A549 (cell line): ENCODE measurements around the gene PET117. TPM values are rescaled to one million over a fixed set of nuclear protein-coding genes. Genes with fewer than 3 reads are reported as not detected.
A peak's percentile ranks its signal among the peaks of the same experiment; 100 is the strongest.

ENCODE experiments used
- ATAC-seq, 2 experiments: fragments of 200-7000 bp in 1 of 2; fragments of >200 bp in 1 of 2; cut with Nextera tagmentation in 1 of 2; cut with Tn5 transposase in 1 of 2; 3 replicates each; pipeline versions ENCODE4 v1.8.0 to v1.9.1; 2018 to 2020; ENCODE audit warnings: mild to moderate bottlenecking in 1 of 2, moderate library complexity in 1 of 2
- CTCF ChIA-PET: fragments of 300-600 bp; sonication (Branson Sonifier 250); formaldehyde crosslinking; extraction: SDS; loops from one replicate; lab custom pipeline; 2021; ENCODE audit warnings: antibody characterized with exemption, inconsistent platforms; lab: Yijun Ruan, JAX
- POLR2A ChIA-PET: fragments of 350-600 bp; formaldehyde crosslinking; extraction: SDS; loops from one replicate; lab custom pipeline; 2021; ENCODE audit warnings: antibody characterized with exemption, inconsistent platforms; lab: Yijun Ruan, JAX
- DNase-seq, 2 experiments: peaks; one replicate each; pipeline versions ENCODE4 v3.0.0 to v3.0.0-alpha.2; 2011 to 2016; ENCODE audit warnings: low read depth in 1 of 2, low spot score in 1 of 2
- FAIRE-seq: peaks from 2 replicates; lab custom pipeline; 2011; peaks lifted over from hg19 to GRCh38; lab: Jason Lieb, UNC
- H3K27ac ChIP-seq, 2 experiments: fragments of >200 bp; sonication (Bioruptor Twin); formaldehyde crosslinking; 3 replicates each; pipeline ENCODE4 v1.5.1; 2016 to 2017
- H3K4me1 ChIP-seq: fragments of >200 bp; sonication (Bioruptor Twin); formaldehyde crosslinking; 3 replicates; pipeline ENCODE4 v1.6.1; 2016
- H3K4me2 ChIP-seq: fragments of >200 bp; sonication (Bioruptor Twin); formaldehyde crosslinking; 3 replicates; pipeline ENCODE4 v1.6.1; 2016
- H3K4me3 ChIP-seq: fragments of >200 bp; sonication (Bioruptor Twin); formaldehyde crosslinking; 3 replicates; pipeline ENCODE4 v1.5.1; 2016
- H3K9me3 ChIP-seq: fragments of >200 bp; sonication (Bioruptor Twin); formaldehyde crosslinking; 3 replicates; pipeline ENCODE4 v1.6.1; 2016
- CBX2 ChIP-seq: fragments of 200-600 bp; sonication (generic); IDR thresholded peaks from 2 replicates; pipeline ENCODE4 v1.6.1; 2016; ENCODE audit warnings: low read depth, mild to moderate bottlenecking, borderline replicate concordance
- CBX8 ChIP-seq: fragments of 200-600 bp; sonication (generic); IDR thresholded peaks from 2 replicates; pipeline ENCODE4 v1.6.1; 2016
- EHF ChIP-seq: fragments of 250-450 bp; sonication (Bioruptor Pico); IDR thresholded peaks from 2 replicates; pipeline ENCODE4 v1.5.0; 2020; ENCODE audit warnings: mild to moderate bottlenecking
- EP300 ChIP-seq, 2 experiments: fragments of >200 bp; sonication (Bioruptor Twin); formaldehyde crosslinking; IDR thresholded peaks; 2 replicates in 1 of 2; 3 replicates in 1 of 2; pipeline ENCODE4 v1.6.1; 2016 to 2017
- ESRRA ChIP-seq: fragments of 150-350 bp; IDR thresholded peaks from 2 replicates; pipeline ENCODE4 v1.6.1; 2014; ENCODE audit warnings: mild to moderate bottlenecking, low read length, borderline replicate concordance
- GATA3 ChIP-seq: IDR thresholded peaks from 2 replicates; pipeline ENCODE4 v1.6.1; 2012; ENCODE audit warnings: borderline replicate concordance
- HEYL ChIP-seq: fragments of 250-450 bp; sonication (Bioruptor Pico); IDR thresholded peaks from 2 replicates; pipeline ENCODE4 v1.8.0; 2021; ENCODE audit warnings: mild to moderate bottlenecking, moderate library complexity
- HOXA7 ChIP-seq: fragments of 250-450 bp; sonication (Bioruptor Pico); IDR thresholded peaks from 2 replicates; pipeline ENCODE4 v1.5.0; 2020; ENCODE audit warnings: mild to moderate bottlenecking, moderate library complexity
- KDM1A ChIP-seq: fragments of 200-600 bp; sonication (generic); IDR thresholded peaks from 2 replicates; pipeline ENCODE4 v1.6.1; 2016; ENCODE audit warnings: low read depth, mild to moderate bottlenecking
- KDM5A ChIP-seq: fragments of 200-600 bp; sonication (generic); IDR thresholded peaks from 2 replicates; pipeline ENCODE4 v1.6.1; 2016; ENCODE audit warnings: antibody characterized with exemption, mild to moderate bottlenecking
- MAFK ChIP-seq: fragments of 450-650 bp; IDR thresholded peaks from 2 replicates; pipeline ENCODE4 v1.6.1; 2014; ENCODE audit not compliant: partially characterized antibody
- MYC ChIP-seq: IDR thresholded peaks from 2 replicates; pipeline ENCODE4 v1.6.1; 2012; ENCODE audit warnings: mild to moderate bottlenecking, inconsistent platforms, low read length, improper control_type of control experiment, borderline replicate concordance
- POLR2A ChIP-seq: IDR thresholded peaks from 2 replicates; pipeline ENCODE4 v1.6.1; 2012; ENCODE audit warnings: mild to moderate bottlenecking, low read length
- RCOR1 ChIP-seq: fragments of 150-350 bp; IDR thresholded peaks from 2 replicates; pipeline ENCODE4 v1.6.1; 2014; ENCODE audit warnings: antibody characterized with exemption, low read length, low read depth
- RFX5 ChIP-seq: fragments of 450-650 bp; IDR thresholded peaks from 2 replicates; pipeline ENCODE4 v1.7.1; 2014; ENCODE audit warnings: antibody characterized with exemption, mild to moderate bottlenecking, moderate library complexity
- RNF2 ChIP-seq: fragments of 200-600 bp; sonication (generic); IDR thresholded peaks from 2 replicates; pipeline ENCODE4 v1.6.1; 2016; ENCODE audit warnings: low read depth, mild to moderate bottlenecking, antibody characterized with exemption, moderate library complexity, borderline replicate concordance
- SMC3 ChIP-seq: fragments of >200 bp; sonication (Bioruptor Twin); formaldehyde crosslinking; IDR thresholded peaks from 3 replicates; pipeline ENCODE4 v1.6.1; 2018; ENCODE audit warnings: inconsistent platforms
- SREBF2 ChIP-seq: fragments of 450-650 bp; IDR thresholded peaks from 2 replicates; pipeline ENCODE4 v1.6.1; 2014; ENCODE audit warnings: mild to moderate bottlenecking, moderate library complexity
- TFCP2L1 ChIP-seq: fragments of 250-450 bp; sonication (Bioruptor Pico); IDR thresholded peaks from 2 replicates; pipeline ENCODE4 v1.5.0; 2021; ENCODE audit warnings: mild to moderate bottlenecking
- ZC3H11A ChIP-seq: fragments of 450-650 bp; IDR thresholded peaks from 2 replicates; pipeline ENCODE4 v1.6.1; 2014; ENCODE audit warnings: antibody characterized with exemption, mild to moderate bottlenecking
- WGBS: methylation state at CpG from one replicate; pipeline ENCODE4 v1.1.6; 2017; ENCODE audit errors: missing lambda C conversion rate; 5-methylcytosine and 5-hydroxymethylcytosine counted together
- polyA plus RNA-seq, 4 experiments: library from polyadenylated mRNA; depleted of rRNA in 3 of 4; stranded (reverse); fragments of >200 nt; fragmentation: RNase III in 1 of 4; extraction: RNeasy Plus Mini Kit Qiagen cat#74134 plus additional on column Dnase treatment in 1 of 4; gene quantifications; 2 replicates in 3 of 4; 3 replicates in 1 of 4; pipeline ENCODE4 v1.2.3, GENCODE V29; 2011 to 2017
- TF ChIP-seq, protein P1 (sequence below): fragments of >200 bp; sonication (Bioruptor Twin); formaldehyde crosslinking; IDR thresholded peaks from 3 replicates; pipeline ENCODE4 v1.6.1; 2016
- TF ChIP-seq, protein P2 (sequence below): fragments of 200-600 bp; sonication (generic); IDR thresholded peaks from 2 replicates; pipeline ENCODE4 v1.6.1; 2016; ENCODE audit warnings: antibody characterized with exemption, mild to moderate bottlenecking, moderate library complexity
- TF ChIP-seq, protein P3 (sequence below): fragments of >200 bp; sonication (Bioruptor Twin); formaldehyde crosslinking; IDR thresholded peaks from 2 replicates; pipeline ENCODE4 v1.6.1; 2016
- TF ChIP-seq, protein P4 (sequence below): IDR thresholded peaks from 2 replicates; pipeline ENCODE4 v1.6.1; 2012

PET117 gene
- polyA plus RNA-seq, 2 of the 4 experiments (the other 2 are of a cell fraction): 25.0 to 32.3 TPM

DNA sequence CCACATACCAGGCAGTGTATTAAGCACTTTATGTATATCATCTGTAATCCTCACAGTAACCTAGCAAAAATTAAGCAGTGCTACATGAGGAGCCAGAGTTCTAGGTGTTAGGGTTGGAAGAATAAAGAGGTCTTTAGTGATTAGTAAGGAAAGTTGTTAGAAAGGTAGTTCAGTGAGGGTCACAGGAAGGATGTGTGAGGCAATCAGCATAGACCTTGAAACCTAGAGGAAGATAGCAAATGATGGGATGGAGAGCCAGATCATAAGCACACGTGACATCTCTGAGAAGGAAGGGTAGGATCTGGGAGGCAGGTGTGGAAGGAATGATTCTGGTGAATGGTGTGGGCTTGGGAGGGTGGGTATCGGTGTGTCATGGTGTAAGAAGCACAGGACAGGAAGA is 2.2 kb downstream of the PET117 start (continued):
- TF ChIP-seq, protein P1, sequence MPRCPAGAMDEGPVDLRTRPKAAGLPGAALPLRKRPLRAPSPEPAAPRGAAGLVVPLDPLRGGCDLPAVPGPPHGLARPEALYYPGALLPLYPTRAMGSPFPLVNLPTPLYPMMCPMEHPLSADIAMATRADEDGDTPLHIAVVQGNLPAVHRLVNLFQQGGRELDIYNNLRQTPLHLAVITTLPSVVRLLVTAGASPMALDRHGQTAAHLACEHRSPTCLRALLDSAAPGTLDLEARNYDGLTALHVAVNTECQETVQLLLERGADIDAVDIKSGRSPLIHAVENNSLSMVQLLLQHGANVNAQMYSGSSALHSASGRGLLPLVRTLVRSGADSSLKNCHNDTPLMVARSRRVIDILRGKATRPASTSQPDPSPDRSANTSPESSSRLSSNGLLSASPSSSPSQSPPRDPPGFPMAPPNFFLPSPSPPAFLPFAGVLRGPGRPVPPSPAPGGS: no peak
- TF ChIP-seq, protein P2, sequence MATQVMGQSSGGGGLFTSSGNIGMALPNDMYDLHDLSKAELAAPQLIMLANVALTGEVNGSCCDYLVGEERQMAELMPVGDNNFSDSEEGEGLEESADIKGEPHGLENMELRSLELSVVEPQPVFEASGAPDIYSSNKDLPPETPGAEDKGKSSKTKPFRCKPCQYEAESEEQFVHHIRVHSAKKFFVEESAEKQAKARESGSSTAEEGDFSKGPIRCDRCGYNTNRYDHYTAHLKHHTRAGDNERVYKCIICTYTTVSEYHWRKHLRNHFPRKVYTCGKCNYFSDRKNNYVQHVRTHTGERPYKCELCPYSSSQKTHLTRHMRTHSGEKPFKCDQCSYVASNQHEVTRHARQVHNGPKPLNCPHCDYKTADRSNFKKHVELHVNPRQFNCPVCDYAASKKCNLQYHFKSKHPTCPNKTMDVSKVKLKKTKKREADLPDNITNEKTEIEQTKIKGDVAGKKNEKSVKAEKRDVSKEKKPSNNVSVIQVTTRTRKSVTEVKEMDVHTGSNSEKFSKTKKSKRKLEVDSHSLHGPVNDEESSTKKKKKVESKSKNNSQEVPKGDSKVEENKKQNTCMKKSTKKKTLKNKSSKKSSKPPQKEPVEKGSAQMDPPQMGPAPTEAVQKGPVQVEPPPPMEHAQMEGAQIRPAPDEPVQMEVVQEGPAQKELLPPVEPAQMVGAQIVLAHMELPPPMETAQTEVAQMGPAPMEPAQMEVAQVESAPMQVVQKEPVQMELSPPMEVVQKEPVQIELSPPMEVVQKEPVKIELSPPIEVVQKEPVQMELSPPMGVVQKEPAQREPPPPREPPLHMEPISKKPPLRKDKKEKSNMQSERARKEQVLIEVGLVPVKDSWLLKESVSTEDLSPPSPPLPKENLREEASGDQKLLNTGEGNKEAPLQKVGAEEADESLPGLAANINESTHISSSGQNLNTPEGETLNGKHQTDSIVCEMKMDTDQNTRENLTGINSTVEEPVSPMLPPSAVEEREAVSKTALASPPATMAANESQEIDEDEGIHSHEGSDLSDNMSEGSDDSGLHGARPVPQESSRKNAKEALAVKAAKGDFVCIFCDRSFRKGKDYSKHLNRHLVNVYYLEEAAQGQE: no peak
- TF ChIP-seq RCOR1 (no peak), MYC (no peak), CBX2 (no peak)

DNA sequence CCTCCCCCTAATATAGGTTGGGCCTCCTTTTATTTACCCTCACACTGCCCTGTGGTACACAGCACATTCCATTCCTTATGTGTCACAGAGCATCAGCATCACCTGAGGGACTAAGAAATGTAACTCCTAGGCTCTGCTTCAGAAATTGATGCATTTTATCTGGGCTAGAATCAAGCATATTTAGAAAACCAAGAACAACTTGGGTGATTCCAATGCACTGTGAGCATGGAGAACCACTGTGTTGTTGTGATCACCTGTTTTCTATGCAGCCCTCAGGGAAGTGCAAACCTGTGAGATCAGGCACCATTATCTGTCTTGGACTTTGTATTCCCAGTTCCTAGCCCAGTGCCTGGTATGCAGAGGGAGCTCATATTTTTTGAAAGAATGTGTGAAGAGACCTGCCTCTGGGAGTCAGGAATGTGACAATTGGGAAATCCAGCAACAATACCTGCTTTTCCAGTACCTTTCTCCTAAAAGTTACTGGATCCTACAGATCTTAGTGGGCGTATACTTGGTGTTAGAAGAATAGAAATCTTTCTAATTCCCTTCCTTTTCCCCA is 7.0 kb downstream of the PET117 start:
- ChIA-PET POLR2A (no interaction called here), CTCF (interaction anchor here (0.6 to 1.8 kb wide), 4 partner anchors 23 to 132 kb away, joined by 3 to 5 read pairs (median 4); no protein-coding TSS in a partner anchor)
- Histone ChIP-seq H3K4me3 (no peak overlapping the region), H3K27ac (no peak overlapping the region), H3K9me3 (no peaks in the 10 kb centered on the region), H3K4me2 (no peak overlapping the region), H3K4me1 (peaks cover 12% of the 10 kb centered on the region; the same call in 2 of the 3 replicates)
- no peak for FAIRE-seq
- DNase-seq: no peak
- 91% methylated on average over 1 of the region's 1 CpG for WGBS
- TF ChIP-seq GATA3: no peak
- no peak for TF ChIP-seq KDM5A
- no peak for TF ChIP-seq RFX5
- TF ChIP-seq EHF: no peak
- no peak for TF ChIP-seq CBX8
- TF ChIP-seq ESRRA: no peak
- no peak for TF ChIP-seq POLR2A
- TF ChIP-seq, protein P2: no peak
- TF ChIP-seq, protein P3, sequence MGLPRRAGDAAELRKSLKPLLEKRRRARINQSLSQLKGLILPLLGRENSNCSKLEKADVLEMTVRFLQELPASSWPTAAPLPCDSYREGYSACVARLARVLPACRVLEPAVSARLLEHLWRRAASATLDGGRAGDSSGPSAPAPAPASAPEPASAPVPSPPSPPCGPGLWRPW: no peak
- no peak for TF ChIP-seq SMC3
- no peak for TF ChIP-seq KDM1A
- no peak for TF ChIP-seq ZC3H11A
- no peak for TF ChIP-seq SREBF2
- TF ChIP-seq, protein P4, sequence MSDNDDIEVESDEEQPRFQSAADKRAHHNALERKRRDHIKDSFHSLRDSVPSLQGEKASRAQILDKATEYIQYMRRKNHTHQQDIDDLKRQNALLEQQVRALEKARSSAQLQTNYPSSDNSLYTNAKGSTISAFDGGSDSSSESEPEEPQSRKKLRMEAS: no peak
- no peak for TF ChIP-seq RNF2
- TF ChIP-seq EP300 (IDR thresholded peaks at IDR 0.05): no peak
- TF ChIP-seq TFCP2L1 (CRISPR knock-in tag): no peak
- TF ChIP-seq HOXA7 (CRISPR knock-in tag): no peak
- no peak for TF ChIP-seq MAFK
- TF ChIP-seq HEYL (CRISPR knock-in tag): no peak
- ATAC-seq: peak in 1 of 2 experiments; percentile 47; a peak in 2 of 6 replicates
